GM21515 (cell line): ENCODE measurements around the gene TMEM59.
A peak's percentile ranks its signal among the peaks of the same experiment; 100 is the strongest.
"Not testable (repeated sequence)": the region's sequence is repeated elsewhere in the genome, so short reads cannot be mapped to it uniquely, and the experiment has no call there.

Source experiments
- ATAC-seq: cut with Tn5 transposase; IDR thresholded peaks from one replicate; pipeline ENCODE4 v1.9.1; 2021; ENCODE audit not compliant: unreplicated experiment

TMEM59 gene, protein sequence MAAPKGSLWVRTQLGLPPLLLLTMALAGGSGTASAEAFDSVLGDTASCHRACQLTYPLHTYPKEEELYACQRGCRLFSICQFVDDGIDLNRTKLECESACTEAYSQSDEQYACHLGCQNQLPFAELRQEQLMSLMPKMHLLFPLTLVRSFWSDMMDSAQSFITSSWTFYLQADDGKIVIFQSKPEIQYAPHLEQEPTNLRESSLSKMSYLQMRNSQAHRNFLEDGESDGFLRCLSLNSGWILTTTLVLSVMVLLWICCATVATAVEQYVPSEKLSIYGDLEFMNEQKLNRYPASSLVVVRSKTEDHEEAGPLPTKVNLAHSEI

DNA sequence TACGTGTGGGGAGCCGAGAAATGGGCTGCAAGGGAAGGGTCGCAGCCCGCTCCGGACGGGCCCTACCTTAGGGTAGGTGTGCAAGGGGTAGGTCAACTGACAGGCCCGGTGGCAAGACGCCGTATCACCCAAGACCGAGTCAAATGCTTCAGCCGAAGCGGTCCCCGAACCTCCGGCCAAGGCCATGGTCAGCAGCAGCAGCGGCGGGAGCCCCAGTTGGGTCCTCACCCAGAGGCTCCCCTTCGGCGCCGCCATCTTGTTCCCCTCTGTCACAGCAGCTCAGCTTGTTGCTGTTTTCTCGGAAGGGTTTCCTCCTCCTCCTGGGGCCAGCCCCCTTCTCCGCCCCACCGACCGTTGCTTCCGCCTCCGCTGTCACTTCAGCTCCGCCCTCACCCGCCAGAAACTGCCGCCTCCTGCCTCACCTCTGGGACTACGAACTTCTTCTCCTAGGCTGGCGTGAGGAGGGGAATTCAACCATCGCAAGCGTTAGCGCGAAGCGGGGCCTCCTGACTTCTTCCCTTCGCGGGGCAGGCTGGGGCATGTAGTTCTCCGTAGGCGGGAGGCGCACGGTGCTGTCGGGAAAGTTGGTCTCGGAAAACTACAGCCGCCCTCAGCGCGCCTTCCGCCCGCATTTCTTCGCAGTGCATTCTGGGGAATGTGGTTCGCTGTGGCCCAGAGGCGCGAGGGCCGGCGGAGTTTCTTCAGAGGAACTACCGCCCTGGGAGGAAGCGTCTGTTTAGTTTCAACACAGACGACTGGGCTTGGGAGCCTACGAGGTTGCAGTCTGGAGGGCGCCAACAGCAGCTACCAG, at the start of gene TMEM59, which contains the start of gene TCEANC2:
Gene TMEM59 (minus strand): TSS at position 271 of the 811 bp plus-strand sequence. CDS start 16 bp downstream, at position 255.
Gene TCEANC2 (plus strand): TSS at position 675 of the 811 bp plus-strand sequence. CDS start 815 bp downstream, outside the sequence.
- peak; percentile 92 for ATAC-seq

DNA sequence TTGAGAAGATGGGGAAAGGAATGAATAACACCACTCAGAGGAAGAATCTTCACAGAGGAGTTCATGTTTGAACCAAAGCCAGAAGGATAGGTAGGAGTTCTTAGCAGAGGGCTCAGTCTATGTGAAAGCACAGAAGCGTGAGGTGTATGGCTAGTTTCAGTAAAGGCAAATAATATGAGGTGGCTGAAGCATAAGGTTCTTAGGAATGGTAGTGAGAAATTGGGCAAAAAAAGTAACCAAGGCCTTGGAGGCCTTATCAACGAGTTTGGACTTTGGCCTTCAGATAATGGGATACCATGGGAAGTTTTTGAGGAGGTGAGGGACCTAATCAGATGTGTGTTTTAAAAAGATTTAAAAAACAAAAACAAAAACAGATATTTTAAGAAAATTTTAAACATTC, 47.5 kb upstream of the TMEM59 start:
- ATAC-seq: no peak

DNA sequence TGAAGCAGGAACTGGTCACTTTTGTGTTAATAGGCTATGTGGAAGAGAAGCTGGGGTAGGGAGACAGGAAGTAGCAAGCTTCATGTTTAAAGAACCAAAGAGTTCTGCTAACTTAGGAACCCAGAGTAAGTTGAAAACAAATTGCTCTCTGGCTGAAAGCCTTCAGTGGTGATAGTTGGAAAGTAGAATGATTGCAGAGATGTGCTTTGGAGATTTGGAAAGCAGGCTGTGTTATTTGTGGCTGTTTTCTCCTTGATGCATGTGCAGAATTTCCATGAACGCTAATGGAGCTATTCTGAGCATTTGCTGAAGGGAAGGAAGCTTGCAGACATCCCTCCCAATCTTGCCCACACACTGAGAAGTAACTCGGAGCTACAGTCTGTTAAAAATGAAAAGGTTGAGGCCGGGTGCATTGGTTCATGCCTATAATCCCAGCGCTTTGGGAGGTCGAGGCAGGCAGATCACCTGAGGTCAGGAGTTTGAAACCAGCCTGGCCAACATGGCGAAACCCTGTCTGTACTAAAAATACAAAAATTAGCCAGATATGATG, 46.1 kb upstream of the TMEM59 start:
- no peak for ATAC-seq

DNA sequence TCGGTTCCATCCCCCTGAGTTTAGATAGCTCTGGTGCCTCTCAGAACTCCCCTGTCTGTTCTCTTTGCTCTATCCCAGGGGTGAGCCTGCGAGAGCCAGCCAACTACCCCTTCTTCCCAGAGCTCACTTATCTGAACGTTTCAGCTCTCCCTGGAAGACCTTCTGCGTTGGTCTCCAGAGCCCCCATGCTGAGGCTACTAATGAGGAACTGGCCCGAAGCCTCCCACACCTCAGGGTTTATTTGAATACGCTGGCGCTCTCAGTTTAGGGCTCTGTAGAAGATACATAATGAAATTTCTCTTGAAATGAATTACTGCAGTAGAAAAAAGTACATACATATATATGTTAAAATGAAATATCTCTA, 43.9 kb upstream of the TMEM59 start:
- no peak for ATAC-seq

DNA sequence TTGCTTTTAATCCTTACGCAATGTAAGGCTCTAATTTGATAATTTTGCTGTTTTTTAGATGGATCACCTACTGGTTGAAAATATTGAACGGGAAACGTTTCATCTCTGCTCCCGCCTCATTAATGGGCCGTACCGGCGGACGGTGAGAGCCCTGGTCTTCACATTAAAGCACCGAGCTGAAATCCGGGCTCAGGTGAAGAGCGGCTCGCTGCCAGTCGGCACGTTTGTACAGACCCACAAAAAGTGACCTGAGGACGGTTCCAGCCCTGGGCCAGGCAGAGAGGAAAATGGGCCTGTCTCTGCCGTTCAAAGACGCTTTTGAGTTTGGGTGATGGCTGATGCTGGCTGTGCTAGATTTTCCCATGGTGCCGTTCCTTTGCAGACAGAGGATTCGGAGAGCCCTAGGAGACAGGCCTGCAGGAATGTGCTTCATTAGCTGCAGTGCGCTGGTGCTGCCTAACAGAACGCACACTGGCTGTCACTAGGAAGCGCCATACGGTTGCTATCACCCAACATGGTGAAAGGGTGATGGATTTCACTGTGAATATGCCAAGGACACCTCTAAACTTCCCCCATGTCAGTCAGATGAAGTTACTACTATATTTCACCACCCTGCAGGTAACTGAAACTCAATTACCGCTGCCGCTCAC, 43.3 kb upstream of the TMEM59 start:
- ATAC-seq: no peak

DNA sequence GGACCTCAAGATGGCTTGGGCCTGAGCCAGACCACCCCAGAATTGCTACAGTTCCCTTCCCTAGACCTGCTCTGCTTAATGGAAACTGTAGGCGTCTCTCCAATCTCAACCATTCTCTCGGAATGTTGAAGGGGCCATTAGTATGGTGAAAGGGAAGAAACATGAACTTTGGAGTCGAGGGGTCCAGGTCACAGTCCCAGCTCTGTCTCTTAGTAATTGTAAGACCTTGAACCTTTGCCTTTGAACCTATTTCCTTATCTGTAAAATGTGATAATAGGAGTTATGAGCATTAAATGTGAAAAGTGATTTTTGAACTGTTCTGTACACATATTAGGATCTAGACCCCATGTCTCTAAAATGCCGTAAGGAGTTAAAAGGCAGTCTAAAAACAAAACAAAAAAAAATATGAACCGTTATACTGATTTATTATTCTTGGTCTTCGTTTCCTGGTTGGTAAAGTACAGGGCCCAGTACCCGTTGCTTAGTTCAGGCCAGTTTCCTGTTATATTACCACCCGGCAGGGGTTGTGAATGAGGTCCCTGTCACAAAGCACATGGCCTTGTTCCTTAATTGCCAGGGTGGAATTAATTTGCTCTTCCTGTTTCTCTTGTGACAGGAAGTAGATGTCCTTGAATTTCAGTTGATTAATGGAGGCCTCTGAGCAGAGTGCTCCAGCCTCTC, 42.7 kb upstream of the TMEM59 start:
- ATAC-seq: no peak

DNA sequence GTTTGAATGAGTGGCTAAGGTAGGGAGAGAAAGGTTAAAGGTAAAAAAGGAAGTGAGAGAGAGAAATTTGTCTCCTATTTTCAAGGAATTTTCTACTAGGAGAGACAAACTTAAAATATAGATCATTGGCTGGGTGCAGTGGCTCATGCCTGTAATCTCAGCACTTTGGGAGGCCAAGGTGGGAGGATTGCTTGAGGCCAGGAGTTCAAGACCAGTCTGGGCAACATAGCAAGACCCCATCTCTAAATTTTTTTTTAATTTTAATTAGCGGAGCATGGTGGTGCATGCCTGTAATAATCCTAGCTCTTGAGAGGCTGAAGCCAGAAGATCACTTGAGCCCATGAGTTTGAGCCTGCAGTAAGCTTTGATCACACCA, 41.7 kb upstream of the TMEM59 start:
- not testable (repeated sequence) for ATAC-seq

DNA sequence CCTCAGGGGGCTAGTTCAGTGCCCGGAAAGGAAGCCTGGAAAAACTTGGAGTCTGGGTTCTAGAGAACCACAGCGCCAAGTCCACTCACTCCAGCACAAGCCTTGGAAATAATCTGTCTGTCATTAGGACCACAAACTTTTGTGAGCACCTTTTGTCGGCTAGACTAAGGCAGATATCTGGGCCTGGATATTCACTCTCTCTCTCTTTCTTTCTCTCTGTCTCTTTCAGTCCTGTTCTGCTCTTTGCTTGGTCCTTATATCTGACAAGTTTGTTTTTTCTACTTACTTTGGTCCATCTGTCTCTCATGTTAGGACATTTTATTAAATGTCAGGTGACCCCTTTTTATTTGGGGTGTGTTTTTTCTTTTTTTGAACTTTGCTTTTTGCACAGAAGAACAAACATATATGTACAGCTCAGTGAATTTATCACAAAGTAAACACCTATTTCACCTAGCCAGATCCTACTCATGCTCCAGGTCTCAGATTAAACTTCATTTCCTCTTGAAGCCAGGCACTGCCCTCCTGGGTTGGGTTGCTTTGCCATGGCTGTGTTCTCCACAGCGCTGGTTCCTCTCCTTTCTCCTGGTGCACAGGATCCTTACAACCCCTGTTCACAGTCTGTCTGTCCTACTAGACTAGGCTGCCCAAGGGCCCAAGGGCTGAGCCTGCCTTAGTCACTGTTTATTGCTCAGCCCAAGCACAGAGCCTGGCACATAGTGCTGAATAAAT, 41.2 kb upstream of the TMEM59 start:
- no peak for ATAC-seq

DNA sequence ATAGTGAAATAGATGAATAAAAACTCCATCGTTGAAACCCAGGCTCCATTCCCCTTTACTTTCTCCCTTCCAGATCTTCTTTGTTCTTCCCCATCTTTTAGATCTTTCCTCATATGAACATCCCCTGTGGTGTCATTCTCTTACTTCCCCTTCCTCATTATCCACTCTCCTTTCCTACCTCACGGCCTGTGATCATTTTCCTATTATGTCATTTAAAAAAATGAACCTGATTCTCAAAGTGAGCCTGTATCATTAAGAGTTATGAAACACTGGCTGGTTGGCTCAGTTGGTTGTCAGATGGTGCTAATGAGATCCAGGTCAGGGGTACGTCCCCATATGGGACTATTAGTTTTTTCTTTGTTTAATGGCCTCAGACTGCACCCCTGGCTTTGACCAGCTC, 38.7 kb upstream of the TMEM59 start:
- ATAC-seq: no peak

DNA sequence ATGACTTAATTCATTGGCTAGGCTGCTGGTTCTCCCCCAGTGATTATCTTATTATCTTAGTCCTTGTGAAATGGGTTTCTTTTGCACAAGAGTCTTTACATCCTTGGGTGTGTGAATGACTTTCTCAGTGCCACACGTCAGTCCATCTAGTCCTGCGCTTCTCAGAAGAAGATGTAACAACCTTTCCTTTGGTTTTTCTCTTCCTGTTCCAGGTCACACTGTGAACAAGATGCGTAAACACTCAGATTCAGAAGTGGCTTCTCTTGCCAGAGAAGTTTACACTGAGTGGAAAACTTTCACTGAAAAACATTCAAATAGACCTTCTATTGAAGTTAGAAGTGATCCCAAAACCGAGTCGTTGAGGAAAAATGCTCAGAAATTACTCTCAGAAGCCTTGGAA, 35.4 kb upstream of the TMEM59 start:
- no peak for ATAC-seq

DNA sequence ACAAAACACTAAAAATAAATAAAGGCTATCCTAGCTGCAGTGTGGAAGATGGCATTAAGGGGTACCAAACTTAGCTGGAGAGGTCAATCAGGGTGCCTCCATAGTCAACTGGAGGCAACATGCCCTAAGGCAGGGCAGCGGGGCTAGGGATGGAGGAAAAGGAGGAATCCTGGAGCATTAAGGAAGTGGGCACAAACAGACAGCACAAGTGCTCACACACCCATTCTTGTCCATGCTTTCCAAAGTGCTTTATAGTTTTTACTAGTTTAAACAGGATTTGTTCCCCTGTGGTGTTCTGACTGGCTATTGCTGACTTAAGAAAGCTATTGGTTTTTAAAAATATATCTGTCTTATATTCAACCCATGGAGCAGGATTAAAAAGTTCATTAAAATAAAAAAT, 33.8 kb upstream of the TMEM59 start:
- no peak for ATAC-seq

DNA sequence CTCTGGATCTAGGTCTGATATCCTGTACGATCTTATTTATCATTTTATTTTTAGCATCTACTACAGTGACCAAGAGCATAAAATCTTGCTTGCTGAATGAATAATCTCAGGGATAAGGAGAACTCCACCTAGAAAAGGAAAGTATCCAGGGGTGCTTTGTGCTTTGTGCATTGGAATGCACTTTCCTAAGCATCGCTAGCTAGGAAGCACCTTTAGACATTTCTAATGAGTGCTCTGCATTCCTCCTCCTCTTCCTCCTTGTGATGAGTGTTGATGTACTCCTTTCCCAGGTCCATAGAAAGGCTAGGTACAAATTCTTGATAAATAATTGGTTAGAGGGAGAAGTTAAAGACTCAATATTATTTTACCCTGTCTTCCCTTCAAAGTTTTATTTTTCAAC, 31.8 kb upstream of the TMEM59 start:
- ATAC-seq: no peak

DNA sequence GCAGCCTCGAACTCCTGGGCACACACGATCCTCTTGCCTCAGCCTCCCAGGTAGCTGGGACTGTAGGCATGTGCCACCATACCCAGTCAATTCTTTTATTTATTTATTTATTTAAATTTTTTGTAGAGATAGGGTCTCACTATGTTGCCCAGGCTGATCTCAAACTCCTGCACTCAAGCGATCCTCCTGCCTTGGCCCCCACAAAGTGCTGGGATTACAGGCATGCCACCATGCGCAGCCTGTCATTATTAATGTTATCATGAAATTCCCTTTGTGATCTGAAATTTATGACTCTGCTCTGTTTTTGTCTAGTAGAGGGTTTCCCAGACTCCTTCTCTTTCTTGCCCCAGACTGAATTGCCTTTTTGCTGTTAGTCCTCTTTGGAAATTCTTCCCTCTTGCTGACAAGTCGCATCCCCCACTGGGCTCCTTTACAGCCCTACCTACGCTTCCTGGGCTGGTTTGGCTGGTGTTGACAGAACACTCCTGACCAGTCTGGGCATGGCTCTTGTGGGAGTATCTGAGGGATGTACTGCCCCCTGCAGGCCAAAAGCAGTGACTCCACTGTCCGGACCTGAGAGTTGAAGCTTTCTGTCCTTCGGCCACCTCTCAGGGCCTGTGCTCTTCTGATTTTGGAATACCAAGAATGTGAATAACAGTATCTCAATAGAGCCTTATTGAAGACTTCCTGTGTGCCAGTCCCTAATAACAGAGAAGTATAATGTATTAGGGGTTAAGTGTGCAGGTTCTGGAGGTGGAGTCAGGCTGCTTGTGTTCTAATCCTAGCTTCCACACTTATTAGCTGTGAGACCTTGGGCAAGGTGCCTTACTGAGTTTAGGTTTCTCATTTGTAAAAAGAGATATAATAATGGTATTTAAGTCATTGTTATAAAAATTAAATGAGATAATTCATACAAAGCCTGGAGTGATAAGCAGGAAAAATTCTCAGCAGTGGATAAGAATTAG, 28.6 kb upstream of the TMEM59 start:
- peak; percentile 68 for ATAC-seq

DNA sequence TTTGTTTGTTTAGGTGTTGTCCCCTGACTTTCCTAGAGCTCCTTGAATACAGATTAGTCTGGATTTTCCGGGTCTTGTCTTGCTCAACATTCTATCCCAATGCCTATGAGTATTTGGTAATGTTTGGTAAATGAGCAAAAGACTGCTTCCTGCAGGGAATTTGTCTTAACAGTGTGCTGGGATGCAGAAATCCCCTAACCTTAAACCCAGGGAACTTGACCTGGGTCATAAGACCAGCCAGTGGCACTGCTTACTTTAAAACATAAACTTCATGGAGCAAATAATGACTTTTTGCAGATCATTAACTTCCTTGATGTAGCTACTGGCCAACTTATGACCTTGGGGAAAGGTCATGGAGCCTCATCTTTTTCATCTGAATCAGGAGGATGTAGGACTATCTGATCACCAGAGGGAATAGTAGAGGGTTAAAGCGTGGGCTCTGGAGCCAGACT, 27.6 kb upstream of the TMEM59 start:
- ATAC-seq: no peak

DNA sequence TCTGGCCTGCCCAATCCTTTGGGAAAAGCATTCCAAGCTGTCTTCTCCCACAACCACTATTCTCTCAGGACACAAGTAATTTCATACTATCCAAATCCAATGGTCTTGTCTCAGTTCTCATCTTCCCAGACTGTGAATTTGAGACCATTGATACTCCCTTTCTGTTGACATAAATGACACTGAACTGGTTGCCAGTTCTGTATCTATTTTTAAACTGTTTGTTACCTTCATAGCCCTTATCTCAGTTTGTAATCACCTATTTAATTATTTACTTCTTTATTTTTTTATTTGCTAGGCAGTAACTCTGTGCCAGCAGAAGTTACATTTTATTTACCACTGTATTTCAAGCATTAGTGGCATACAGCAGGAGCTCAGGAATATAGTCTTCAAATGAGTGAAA, 24.4 kb upstream of the TMEM59 start:
- no peak for ATAC-seq

DNA sequence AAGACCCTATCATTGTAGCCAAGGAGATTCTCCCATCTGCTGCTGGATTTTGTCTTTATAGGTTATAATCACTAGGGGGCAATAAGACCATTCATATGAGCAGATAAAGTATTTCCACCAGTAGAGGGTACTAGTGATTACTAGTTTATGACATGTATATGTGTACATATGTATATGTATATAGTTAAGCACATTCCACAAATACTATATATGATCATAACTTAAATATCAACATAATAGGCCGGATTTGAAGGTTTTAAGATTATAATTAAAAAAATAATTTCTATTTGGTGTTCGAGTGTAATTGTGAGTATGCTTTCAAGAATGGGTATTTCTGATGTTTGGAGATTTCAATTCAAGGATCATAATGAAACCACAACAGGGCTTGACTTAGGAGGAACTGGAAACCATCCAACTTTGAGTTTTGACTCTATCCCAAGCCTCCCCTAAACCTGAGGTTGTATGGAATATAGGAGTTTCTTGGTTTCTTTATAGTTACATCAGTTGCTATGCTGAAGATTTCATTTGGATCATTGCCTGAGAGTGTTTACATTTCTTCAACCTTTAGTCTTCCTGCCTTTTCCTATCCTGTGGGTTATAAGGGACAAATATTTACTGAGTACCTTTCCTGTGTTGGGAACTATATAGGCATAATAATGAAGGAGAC, 17.3 kb upstream of the TMEM59 start:
- peak; percentile 67 for ATAC-seq

DNA sequence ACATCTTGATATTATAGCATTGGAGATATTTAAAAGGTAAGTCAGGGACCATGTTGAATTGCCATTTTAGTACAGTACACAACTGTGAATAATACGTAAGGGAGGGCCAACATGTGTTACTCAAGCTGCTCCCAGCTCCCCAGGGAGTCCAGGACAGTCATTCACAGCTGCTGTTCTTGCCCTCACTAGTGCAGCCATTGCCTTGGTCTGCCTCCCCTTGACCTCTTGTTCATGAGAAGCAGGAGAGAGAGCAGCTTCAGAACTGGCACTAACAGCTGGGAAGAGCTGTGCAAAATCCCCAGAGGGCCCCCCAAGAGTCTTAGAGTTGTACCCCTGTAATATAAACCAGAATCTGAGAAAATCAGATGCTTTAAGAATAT, 16.8 kb upstream of the TMEM59 start:
- ATAC-seq: no peak

DNA sequence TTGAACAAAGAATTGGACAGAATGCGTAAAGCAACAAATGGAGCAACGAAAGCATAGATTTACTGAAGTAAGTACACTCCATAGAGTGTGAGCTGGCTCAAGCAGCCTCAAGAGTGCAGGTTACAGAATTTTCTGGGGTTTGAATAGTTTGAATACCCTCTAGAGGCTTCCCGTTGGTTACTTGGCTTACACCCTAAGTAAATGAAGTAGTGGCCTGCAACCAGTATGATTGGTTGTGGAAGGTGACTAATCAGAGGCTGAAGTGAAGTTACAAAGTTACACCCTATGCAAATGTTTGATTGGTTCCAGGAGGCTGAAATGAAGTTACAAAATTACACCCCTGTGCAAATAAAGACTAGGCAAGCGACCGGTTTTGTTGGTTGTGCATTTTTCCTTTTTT, 11.3 kb upstream of the TMEM59 start:
- no peak for ATAC-seq

DNA sequence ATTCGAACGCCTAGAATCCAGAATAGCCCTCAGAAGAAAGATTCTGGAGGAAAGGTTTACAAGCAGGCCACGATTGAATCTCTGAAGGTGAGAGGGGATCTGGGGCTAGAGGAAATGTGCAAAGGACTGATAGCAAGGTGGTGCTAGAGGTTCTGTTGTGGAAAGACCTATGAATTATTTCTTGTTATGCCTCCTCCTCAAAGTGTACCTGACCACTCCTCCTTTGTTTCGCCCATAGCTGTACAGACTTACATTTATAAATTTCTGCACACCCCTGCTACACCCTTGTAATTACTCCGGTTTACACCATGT, 1.4 kb upstream of the TMEM59 start:
- ATAC-seq: no peak
